Measurements from ENCODE around the gene HABP4. TPM values are rescaled to one million over a fixed set of nuclear protein-coding genes. Genes with fewer than 3 reads are reported as not detected.

The HABP4 gene
- total RNA-seq, 1 donor, result 14.1 TPM

DNA sequence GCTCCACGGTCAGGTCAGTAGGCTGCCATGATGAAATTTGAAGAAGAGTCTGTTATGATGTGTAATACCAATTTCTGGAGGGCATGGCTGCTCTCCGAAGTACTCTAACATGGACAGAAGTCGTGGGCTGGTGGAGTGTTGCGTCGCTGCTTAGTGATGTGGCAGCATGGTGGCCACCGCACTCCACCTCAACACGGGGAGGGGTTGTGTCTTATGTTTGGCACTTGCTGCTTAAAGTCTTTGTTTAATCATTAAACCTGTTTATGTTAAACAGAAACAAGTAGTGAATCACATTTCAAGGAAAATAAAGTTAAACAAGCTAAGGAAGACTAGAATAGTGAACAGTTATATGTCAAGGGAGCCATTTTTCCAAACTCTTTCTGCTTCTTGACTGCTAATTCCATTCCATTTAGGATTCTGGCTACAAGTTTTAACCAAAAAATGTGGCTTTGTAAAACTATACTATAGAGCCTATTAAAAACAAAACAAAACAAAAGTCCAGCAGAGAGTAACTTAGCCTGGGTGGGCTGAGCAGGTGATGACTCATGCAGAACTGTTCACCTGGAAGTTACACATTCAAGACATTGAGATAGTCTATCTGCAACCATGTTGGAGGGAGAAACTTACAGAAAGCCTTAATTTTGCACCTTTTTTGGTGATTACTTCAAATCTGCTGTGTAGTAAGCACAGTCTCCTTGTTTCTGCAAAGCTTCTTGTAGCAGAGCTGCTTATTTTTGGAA is 9.5 kb downstream of the HABP4 start:
- Histone ChIP-seq H3K36me3 (ENCODE audit: insufficient read depth, low read length) (peaks cover 7% of the 10 kb centered on the region), H3K4me2 (ENCODE audit: insufficient read depth, low read length) (no peak overlapping the region), H4K20me1 (ENCODE audit: insufficient read depth, low read length) (no peaks in the 10 kb centered on the region), H3K4me1 (ENCODE audit: insufficient read depth, low read length) (peaks cover 8% of the 10 kb centered on the region), H3K27ac (ENCODE audit: low read depth, low read length) (no peak overlapping the region), H2AFZ (ENCODE audit: low read length) (no peak overlapping the region), H3K27me3 (ENCODE audit: insufficient read depth, low read length) (no peaks in the 10 kb centered on the region), H3K9me3 (ENCODE audit: low read depth, low read length) (no peaks in the 10 kb centered on the region), H3K4me3 (ENCODE audit: insufficient read depth, low read length) (no peak overlapping the region), H3K79me2 (ENCODE audit: insufficient read depth, low read length) (peaks cover 52% of the 10 kb centered on the region)
- TF ChIP-seq CTCF (IDR thresholded peaks at IDR 0.05; ENCODE audit: extremely low read depth, low read depth, low read length), result no peak
- no peak for DNase-seq (ENCODE audit: insufficient read length, low spot score, missing footprints)

DNA sequence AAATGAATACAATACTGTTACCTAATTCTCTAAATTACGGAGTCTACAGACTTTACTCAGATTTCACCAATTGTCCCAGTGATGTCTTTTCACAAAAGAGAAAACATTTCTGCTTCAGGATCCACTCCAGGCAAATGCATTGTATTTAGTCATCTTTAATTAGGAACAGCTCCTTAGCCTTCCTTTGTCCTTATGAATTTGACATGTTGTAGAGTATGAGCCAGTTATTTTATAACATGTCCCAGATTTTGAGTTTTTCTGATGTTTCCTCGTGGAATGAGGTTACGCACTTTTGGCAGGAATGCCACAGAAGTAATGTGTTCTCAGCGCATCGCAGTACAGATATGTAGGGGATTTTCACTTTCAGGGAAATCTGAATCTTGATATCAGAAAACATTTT is 10.5 kb downstream of the HABP4 start:
- peaks cover 43% of the 10 kb centered on the region for H3K79me2 ChIP-seq (ENCODE audit: insufficient read depth, low read length)
- TF ChIP-seq CTCF (IDR thresholded peaks at IDR 0.05; ENCODE audit: extremely low read depth, low read depth, low read length), result no peak
- no peak overlapping the region for H3K27ac ChIP-seq (ENCODE audit: low read depth, low read length)
- peaks cover 13% of the 10 kb centered on the region for H3K36me3 ChIP-seq (ENCODE audit: insufficient read depth, low read length)
- no peak for DNase-seq (ENCODE audit: insufficient read length, low spot score, missing footprints)
- no peaks in the 10 kb centered on the region for H4K20me1 ChIP-seq (ENCODE audit: insufficient read depth, low read length)
- H3K9me3 ChIP-seq (ENCODE audit: low read depth, low read length), result no peaks in the 10 kb centered on the region
- H3K4me3 ChIP-seq (ENCODE audit: insufficient read depth, low read length), result no peak overlapping the region
- no peak overlapping the region for H3K4me2 ChIP-seq (ENCODE audit: insufficient read depth, low read length)
- H2AFZ ChIP-seq (ENCODE audit: low read length), result no peak overlapping the region
- peaks cover 8% of the 10 kb centered on the region for H3K4me1 ChIP-seq (ENCODE audit: insufficient read depth, low read length)
- H3K27me3 ChIP-seq (ENCODE audit: insufficient read depth, low read length), result no peaks in the 10 kb centered on the region

GRCh38 chr9:96460882-96461281 is 10.9 kb downstream of the HABP4 start:
- Histone ChIP-seq H3K27ac (ENCODE audit: low read depth, low read length) (peak overlapping the region; percentile 2), H3K9me3 (ENCODE audit: low read depth, low read length) (no peaks in the 10 kb centered on the region), H3K4me3 (ENCODE audit: insufficient read depth, low read length) (no peak overlapping the region), H3K27me3 (ENCODE audit: insufficient read depth, low read length) (no peaks in the 10 kb centered on the region), H3K4me1 (ENCODE audit: insufficient read depth, low read length) (peaks cover 8% of the 10 kb centered on the region), H3K4me2 (ENCODE audit: insufficient read depth, low read length) (peak overlapping the region; percentile 46), H3K36me3 (ENCODE audit: insufficient read depth, low read length) (peaks cover 17% of the 10 kb centered on the region), H4K20me1 (ENCODE audit: insufficient read depth, low read length) (no peaks in the 10 kb centered on the region), H3K79me2 (ENCODE audit: insufficient read depth, low read length) (peaks cover 38% of the 10 kb centered on the region), H2AFZ (ENCODE audit: low read length) (no peak overlapping the region)
- no peak for TF ChIP-seq CTCF (IDR thresholded peaks at IDR 0.05; ENCODE audit: extremely low read depth, low read depth, low read length)
- peak; percentile 26 for DNase-seq (ENCODE audit: insufficient read length, low spot score, missing footprints)

DNA sequence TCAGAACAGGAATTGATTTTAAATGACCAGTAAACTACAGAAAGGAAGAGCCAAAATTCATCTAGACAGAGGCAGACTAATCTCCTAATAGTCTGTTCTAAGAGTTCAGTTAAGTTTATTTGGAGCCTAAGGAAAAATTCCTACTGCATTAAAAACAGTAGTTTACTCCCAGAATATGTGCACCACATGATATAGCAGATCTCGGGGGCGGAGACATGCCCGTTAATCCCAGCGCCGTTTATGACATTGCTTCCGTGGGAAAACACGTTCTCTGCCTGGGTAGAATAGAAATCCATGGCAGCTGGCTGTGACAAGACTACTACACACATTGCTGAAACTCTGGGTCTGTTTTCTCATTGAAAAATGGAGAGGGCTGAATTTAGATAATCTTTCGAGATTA is 11.4 kb downstream of the HABP4 start:
- no peak for DNase-seq (ENCODE audit: insufficient read length, low spot score, missing footprints)
- H3K27ac ChIP-seq (ENCODE audit: low read depth, low read length), result peak overlapping the region; percentile 2
- H3K79me2 ChIP-seq (ENCODE audit: insufficient read depth, low read length), result peaks cover 35% of the 10 kb centered on the region
- no peaks in the 10 kb centered on the region for H4K20me1 ChIP-seq (ENCODE audit: insufficient read depth, low read length)
- H2AFZ ChIP-seq (ENCODE audit: low read length), result no peak overlapping the region
- peaks cover 22% of the 10 kb centered on the region for H3K36me3 ChIP-seq (ENCODE audit: insufficient read depth, low read length)
- no peaks in the 10 kb centered on the region for H3K9me3 ChIP-seq (ENCODE audit: low read depth, low read length)
- H3K27me3 ChIP-seq (ENCODE audit: insufficient read depth, low read length), result no peaks in the 10 kb centered on the region
- H3K4me2 ChIP-seq (ENCODE audit: insufficient read depth, low read length), result peak overlapping the region; percentile 46
- H3K4me1 ChIP-seq (ENCODE audit: insufficient read depth, low read length), result peaks cover 8% of the 10 kb centered on the region
- no peak overlapping the region for H3K4me3 ChIP-seq (ENCODE audit: insufficient read depth, low read length)
- no peak for TF ChIP-seq CTCF (IDR thresholded peaks at IDR 0.05; ENCODE audit: extremely low read depth, low read depth, low read length)
